ENCODE data around the gene RPS6KA6.

Gene RPS6KA6

GRCh38 chrX:84165711-84166110, 22.3 kb downstream of the RPS6KA6 start:
- Histone ChIP-seq H3K27me3 (replicated peaks; ENCODE audit: control insufficient read depth, insufficient read depth, low read length) (no peaks in the 10 kb centered on the region), H3K4me3 (replicated peaks; ENCODE audit: low read depth, low read length) (no peak overlapping the region), H3K36me3 (ENCODE audit: control insufficient read depth, insufficient read depth, low read length) (no peaks in the 10 kb centered on the region)
- DNase-seq (ENCODE audit: extremely low read depth, insufficient read length), result no peak
- TF ChIP-seq CTCF (IDR thresholded peaks at IDR 0.05; ENCODE audit: insufficient read depth, low read length, poor library complexity, severe bottlenecking), result no peak

- TF ChIP-seq CTCF (IDR thresholded peaks at IDR 0.05; ENCODE audit: insufficient read depth, low read length, poor library complexity, severe bottlenecking), result no peak
- H3K27me3 ChIP-seq (replicated peaks; ENCODE audit: control insufficient read depth, insufficient read depth, low read length), result no peaks in the 10 kb centered on the region
- H3K36me3 ChIP-seq (ENCODE audit: control insufficient read depth, insufficient read depth, low read length), result no peaks in the 10 kb centered on the region
- no peak for DNase-seq (ENCODE audit: extremely low read depth, insufficient read length)
- H3K4me3 ChIP-seq (replicated peaks; ENCODE audit: low read depth, low read length), result no peak overlapping the region
These were observed 25.6 kb downstream of the RPS6KA6 start for GRCh38 chrX:84162401-84162800.

- TF ChIP-seq CTCF (IDR thresholded peaks at IDR 0.05; ENCODE audit: insufficient read depth, low read length, poor library complexity, severe bottlenecking), result no peak
- Histone ChIP-seq H3K36me3 (ENCODE audit: control insufficient read depth, insufficient read depth, low read length) (no peaks in the 10 kb centered on the region), H3K4me3 (replicated peaks; ENCODE audit: low read depth, low read length) (no peak overlapping the region), H3K27me3 (replicated peaks; ENCODE audit: control insufficient read depth, insufficient read depth, low read length) (no peaks in the 10 kb centered on the region)
- no peak for DNase-seq (ENCODE audit: extremely low read depth, insufficient read length)
These were observed 26.4 kb downstream of the RPS6KA6 start for GRCh38 chrX:84161641-84162040.

- no peak for DNase-seq (ENCODE audit: extremely low read depth, insufficient read length)
- no peaks in the 10 kb centered on the region for H3K27me3 ChIP-seq (replicated peaks; ENCODE audit: control insufficient read depth, insufficient read depth, low read length)
- no peak for TF ChIP-seq CTCF (IDR thresholded peaks at IDR 0.05; ENCODE audit: insufficient read depth, low read length, poor library complexity, severe bottlenecking)
- H3K36me3 ChIP-seq (ENCODE audit: control insufficient read depth, insufficient read depth, low read length), result no peaks in the 10 kb centered on the region
- H3K4me3 ChIP-seq (replicated peaks; ENCODE audit: low read depth, low read length), result no peak overlapping the region
These were observed 27.3 kb downstream of the RPS6KA6 start for GRCh38 chrX:84160736-84161135.

GRCh38 chrX:84156821-84157220, 31.2 kb downstream of the RPS6KA6 start:
- no peak for TF ChIP-seq CTCF (IDR thresholded peaks at IDR 0.05; ENCODE audit: insufficient read depth, low read length, poor library complexity, severe bottlenecking)
- no peak for DNase-seq (ENCODE audit: extremely low read depth, insufficient read length)
- Histone ChIP-seq H3K36me3 (ENCODE audit: control insufficient read depth, insufficient read depth, low read length) (no peaks in the 10 kb centered on the region), H3K27me3 (replicated peaks; ENCODE audit: control insufficient read depth, insufficient read depth, low read length) (no peaks in the 10 kb centered on the region), H3K4me3 (replicated peaks; ENCODE audit: low read depth, low read length) (no peak overlapping the region)

- no peak for TF ChIP-seq CTCF (IDR thresholded peaks at IDR 0.05; ENCODE audit: insufficient read depth, low read length, poor library complexity, severe bottlenecking)
- Histone ChIP-seq H3K4me3 (replicated peaks; ENCODE audit: low read depth, low read length) (no peak overlapping the region), H3K27me3 (replicated peaks; ENCODE audit: control insufficient read depth, insufficient read depth, low read length) (no peaks in the 10 kb centered on the region), H3K36me3 (ENCODE audit: control insufficient read depth, insufficient read depth, low read length) (no peaks in the 10 kb centered on the region)
- no peak for DNase-seq (ENCODE audit: extremely low read depth, insufficient read length)
These were observed 32.1 kb downstream of the RPS6KA6 start for GRCh38 chrX:84155938-84156337.

Measured in GM06990 (cell line).